NCI-H774 (cell line): ENCODE measurements around the gene TTC16.
"Not testable (repeated sequence)": the region's sequence is repeated elsewhere in the genome, so short reads cannot be mapped to it uniquely, and the experiment has no call there.

ENCODE experiments used
- DNase-seq: peaks from one replicate; lab custom pipeline; 2025; lab: John Stamatoyannopoulos, UW

Gene TTC16

GRCh38 chr9:127744398-127745110, 28.7 kb downstream of the TTC16 start:
- no peak for DNase-seq

- DNase-seq, result no peak
These were observed 31.2 kb downstream of the TTC16 start for GRCh38 chr9:127746959-127747569.

DNA sequence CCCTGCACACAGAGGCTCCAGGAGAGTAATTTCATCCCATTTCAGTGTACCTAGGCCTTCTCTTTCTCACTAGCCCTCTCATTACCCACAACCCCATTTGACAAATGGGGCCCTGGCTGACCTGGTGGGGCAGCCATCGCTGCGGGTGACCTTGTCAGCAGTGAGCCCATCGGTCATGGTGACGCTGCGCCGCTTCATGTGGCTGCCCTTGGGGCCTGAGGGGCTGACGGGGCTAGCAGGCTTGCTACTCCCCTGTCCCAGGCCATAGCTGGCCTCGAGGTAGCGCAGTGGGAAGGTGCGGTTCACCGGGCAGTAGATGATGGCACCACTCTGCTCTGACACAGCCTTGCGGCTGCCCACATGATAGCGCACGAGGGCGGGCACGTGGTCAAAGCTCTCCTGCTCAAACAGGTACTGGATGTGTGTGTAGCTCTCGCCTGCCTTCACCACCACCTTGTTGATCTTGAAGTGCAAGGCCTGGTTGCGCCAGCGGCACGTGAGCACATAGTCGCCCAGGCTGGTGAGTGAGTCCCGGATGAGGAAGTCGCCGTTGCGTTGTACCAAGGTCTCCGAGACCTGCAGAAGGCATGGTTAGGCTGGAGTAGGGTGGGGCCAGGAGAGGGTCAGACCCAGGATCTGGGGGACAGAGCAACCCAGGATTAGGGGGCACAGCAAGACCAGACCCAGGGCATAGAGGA, 33.4 kb downstream of the TTC16 start:
- DNase-seq, result no peak

- DNase-seq, result no peak
These were observed 35.6 kb downstream of the TTC16 start for GRCh38 chr9:127751269-127752054.

DNA sequence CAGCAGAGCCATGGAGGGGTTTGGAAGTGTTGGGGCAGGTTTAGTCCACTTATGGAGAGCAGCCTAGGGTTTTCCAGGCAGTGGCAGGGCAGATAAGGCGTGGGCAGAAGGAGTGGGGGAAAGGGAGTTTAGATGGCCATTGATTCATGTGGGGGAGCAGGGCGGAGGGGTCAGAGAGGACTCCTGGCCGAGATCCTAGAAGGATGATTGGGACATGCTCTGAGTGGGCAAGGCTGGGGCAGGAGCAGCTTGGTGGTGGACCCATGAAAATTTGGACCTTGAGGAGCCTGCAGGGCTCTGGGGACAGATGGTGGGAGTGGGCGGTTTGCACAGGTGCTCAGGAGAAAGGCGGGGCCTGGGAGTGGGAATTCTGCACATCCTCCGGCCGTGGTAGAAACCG, 37.3 kb downstream of the TTC16 start:
- no peak for DNase-seq

DNA sequence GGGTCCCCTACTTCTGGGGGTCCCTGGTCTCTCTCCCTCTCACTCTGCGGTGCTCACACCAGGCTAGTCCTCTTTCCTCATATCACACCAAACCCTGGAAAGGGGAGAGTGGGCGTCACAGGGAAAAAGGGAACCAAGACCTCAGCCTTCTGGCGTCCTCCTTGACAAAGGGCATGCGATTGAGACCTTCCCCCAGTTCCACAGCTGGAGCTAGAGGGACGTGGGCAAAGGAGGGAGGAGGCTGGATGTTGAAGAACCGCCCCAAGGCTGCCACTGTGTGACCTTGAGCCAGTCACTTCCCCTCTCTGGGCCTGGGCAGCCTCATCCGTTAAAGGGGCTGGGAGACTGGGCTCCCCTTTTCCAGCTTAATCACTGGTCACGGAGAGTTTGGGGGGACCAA, 37.7 kb downstream of the TTC16 start:
- no peak for DNase-seq

GRCh38 chr9:127754099-127755060, 38.5 kb downstream of the TTC16 start:
- DNase-seq, result no peak

DNA sequence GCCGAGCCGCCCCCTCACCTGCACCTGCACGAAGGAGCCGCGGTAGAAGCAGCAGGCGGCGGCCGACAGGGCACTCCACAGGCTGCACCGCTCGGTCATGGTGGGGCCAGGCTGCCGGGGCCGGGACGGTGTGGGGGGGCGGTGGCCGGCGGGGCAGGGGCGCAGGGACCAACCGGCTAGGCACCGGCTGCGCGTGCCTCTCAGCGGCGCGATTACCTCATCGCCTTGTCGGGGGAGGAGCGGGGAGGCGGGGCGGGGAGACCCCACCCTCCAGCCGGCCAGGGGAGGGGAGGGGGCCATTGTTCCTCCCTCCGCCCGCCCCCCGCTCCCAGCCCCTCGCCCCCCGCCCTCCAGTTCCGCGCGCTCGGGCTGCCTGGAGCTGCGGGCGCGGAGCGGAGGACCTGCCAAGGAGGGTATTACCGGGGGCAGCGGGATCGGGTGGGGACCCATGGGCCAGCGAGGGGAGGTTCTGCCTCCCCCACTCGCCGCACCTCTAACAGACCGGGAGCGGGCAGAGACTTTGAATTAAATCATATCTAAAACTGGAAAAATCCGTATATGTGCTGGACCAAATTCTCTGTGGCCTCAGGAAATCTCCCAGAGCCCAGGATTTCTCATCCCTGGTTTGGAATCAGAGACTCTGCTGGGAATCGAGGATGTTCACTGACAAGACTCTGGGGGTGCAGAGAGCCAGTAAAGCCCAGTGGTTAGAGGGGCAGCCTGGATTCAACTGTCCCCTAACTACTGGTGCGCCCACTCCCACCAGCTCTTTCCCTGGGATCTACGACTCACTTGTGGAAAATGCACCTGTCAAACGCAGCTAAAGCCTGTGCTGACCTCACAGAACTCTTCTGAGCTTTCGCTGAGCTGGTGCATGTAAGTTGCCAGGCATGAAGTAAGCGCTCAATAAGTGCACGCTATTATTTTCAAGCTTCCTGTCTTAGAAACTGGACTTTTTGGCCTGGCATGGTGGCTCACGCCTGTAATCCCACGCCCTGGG, 39.5 kb downstream of the TTC16 start:
- DNase-seq, result no peak

GRCh38 chr9:127756233-127756632, 40.4 kb downstream of the TTC16 start:
- DNase-seq, result no peak

DNA sequence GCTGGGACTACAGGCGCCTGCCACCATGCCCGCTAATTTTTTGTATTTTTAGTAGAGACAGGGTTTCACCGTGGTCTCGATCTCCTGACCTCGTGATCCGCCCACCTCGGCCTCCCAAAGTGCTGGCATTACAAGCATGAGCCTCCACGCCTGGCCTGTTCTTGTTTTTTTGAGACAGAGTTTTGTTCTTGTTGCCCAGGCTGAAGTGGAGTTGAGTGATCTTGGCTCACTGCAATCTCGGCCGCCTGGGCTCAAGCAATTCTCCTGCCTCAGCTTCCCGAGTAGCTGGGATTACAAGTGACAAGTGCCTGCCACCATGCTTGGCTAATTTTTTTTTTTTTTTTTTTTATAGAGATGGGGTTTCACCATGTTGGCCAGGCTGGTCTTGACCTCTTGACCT, 40.9 kb downstream of the TTC16 start:
- DNase-seq, result not testable (repeated sequence)

- no peak for DNase-seq
These were observed 43.0 kb downstream of the TTC16 start for GRCh38 chr9:127758843-127759242.

DNA sequence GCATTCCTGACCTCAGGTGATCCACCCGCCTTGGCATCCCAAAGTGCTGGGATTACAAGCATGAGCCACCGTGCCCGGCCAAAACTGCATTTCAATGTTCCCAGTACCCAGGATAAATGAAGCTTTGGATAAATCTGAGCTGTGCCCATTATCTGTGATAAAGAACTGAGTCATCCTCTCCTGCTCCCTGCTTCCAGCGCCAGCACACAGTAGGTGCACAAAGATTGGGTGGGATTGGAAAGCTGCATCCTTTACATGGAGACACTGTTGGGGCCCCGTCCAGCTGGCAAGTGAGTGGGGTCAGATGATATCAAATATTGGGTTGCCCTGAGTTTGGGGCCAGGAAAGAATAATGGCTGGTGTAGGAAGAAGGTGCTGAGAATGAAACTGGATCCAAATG, 45.2 kb downstream of the TTC16 start:
- DNase-seq, result no peak

- no peak for DNase-seq
These were observed 45.6 kb downstream of the TTC16 start for GRCh38 chr9:127761491-127761956.

GRCh38 chr9:127762111-127762676, 46.3 kb downstream of the TTC16 start:
- DNase-seq, result no peak

GRCh38 chr9:127763918-127764384, 48.1 kb downstream of the TTC16 start:
- DNase-seq, result peak; percentile 10

- DNase-seq, result no peak
These were observed 49.5 kb downstream of the TTC16 start for GRCh38 chr9:127765418-127765817.

DNA sequence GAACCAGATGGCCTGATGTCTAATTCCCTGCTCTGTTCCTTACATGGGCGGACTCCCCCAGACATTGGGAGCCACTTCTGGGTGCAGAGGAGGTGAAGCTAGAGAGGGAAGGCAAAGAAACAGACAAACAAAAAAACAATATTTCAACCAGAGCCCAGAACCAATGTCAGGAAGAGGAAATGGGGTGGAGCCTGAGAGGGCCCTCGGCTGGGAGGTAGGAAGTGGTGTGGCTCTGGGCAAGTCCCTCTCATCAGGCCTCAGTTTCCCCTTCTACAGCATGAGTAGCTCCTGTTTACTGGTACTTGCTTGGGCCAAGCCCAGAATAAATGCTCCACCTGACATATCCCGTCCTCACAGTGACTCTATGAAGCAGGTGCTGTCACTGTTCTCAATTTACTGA, 51.5 kb downstream of the TTC16 start:
- no peak for DNase-seq

DNA sequence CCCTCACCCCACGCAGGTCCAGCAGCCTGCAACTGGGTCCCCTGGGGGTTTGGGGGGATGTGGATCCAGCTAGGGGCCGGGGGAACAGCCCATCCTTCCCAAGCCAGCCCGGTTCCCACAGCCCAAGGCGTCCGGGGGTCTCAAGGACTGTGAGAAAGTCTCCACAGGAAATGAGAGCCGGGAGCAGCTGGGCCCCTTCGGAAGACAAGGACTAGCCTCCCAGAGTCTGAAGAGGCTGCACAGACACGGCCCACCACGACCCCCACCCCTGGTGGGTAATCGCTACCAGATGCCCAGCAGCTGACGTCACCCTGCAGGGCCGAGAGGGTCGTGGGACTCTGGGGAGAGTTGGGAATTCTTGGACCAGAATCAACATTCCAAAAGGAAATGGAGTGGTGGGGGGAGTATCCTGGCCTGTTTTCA, 52.0 kb downstream of the TTC16 start:
- no peak for DNase-seq

GRCh38 chr9:127768698-127769097, 52.8 kb downstream of the TTC16 start:
- DNase-seq, result no peak
